Uterus (tissue), 2 donors: ENCODE results near the gene FBXW8.

Experiments
- CTCF ChIP-seq, 4 experiments: fragments of 200-600 bp in 2 of 4; fragments of 450-650 bp in 2 of 4; sonication (generic) in 2 of 4; IDR thresholded peaks; one replicate each; pipeline ENCODE4 v1.5.1; 2016 to 2019; ENCODE audit warnings: antibody characterized with exemption in 4 of 4, mild to moderate bottlenecking in 2 of 4, moderate library complexity in 1 of 4
- POLR2A ChIP-seq, 2 donors: fragments of 450-650 bp; IDR thresholded peaks; one replicate each; pipeline ENCODE4 v1.6.1; 2016; ENCODE audit warnings: antibody characterized with exemption in 2 of 2, mild to moderate bottlenecking in 1 of 2, moderate library complexity in 1 of 2

GRCh38 chr12:117045160-117046010, 134.6 kb downstream of the FBXW8 start:
- TF ChIP-seq CTCF (IDR thresholded peaks at IDR 0.05): no peak
- no peak for TF ChIP-seq POLR2A (IDR thresholded peaks at IDR 0.05)
